Osteocyte (in vitro differentiated cells): Measurements from ENCODE around the gene AFG3L2. TPM values are rescaled to one million over a fixed set of nuclear protein-coding genes. Genes with fewer than 3 reads are reported as not detected.

Experiments
- DNase-seq: peaks from one replicate; pipeline ENCODE4 v3.0.0; 2021; ENCODE audit warnings: mixed read lengths; ENCODE audit not compliant: unreplicated experiment; ENCODE audit errors: extremely low spot score
- H3K27ac Mint-ChIP-seq: one replicate; pipeline ENCODE4 v1.8.0; 2021; ENCODE audit warnings: mild to moderate bottlenecking, mixed read lengths; ENCODE audit not compliant: unreplicated experiment
- H3K27me3 Mint-ChIP-seq: one replicate; pipeline ENCODE4 v1.8.0; 2021; ENCODE audit warnings: mixed read lengths; ENCODE audit not compliant: unreplicated experiment
- H3K36me3 Mint-ChIP-seq: one replicate; pipeline ENCODE4 v1.8.0; 2021; ENCODE audit warnings: mixed read lengths; ENCODE audit not compliant: unreplicated experiment
- H3K4me1 Mint-ChIP-seq: one replicate; pipeline ENCODE4 v1.8.0; 2021; ENCODE audit warnings: mixed read lengths; ENCODE audit not compliant: unreplicated experiment
- H3K4me3 Mint-ChIP-seq: one replicate; pipeline ENCODE4 v1.8.0; 2021; ENCODE audit warnings: mild to moderate bottlenecking, moderate library complexity, mixed read lengths; ENCODE audit not compliant: unreplicated experiment
- H3K9me3 Mint-ChIP-seq: one replicate; pipeline ENCODE4 v1.8.0; 2021; ENCODE audit warnings: mixed read lengths; ENCODE audit not compliant: unreplicated experiment
- total RNA-seq: library from RNA; stranded (reverse); gene quantifications from 2 replicates; pipeline ENCODE4 v1.2.1, GENCODE V29; 2021
- TF ChIP-seq, protein P1 (sequence below): fragments of 200-600 bp; sonication (generic); IDR thresholded peaks from 2 replicates; pipeline ENCODE4 v1.5.0; 2021; ENCODE audit warnings: antibody characterized with exemption, mild to moderate bottlenecking, moderate library complexity

The AFG3L2 gene
- total RNA-seq, 1 donor from 2014 or later: 44.4 TPM

DNA sequence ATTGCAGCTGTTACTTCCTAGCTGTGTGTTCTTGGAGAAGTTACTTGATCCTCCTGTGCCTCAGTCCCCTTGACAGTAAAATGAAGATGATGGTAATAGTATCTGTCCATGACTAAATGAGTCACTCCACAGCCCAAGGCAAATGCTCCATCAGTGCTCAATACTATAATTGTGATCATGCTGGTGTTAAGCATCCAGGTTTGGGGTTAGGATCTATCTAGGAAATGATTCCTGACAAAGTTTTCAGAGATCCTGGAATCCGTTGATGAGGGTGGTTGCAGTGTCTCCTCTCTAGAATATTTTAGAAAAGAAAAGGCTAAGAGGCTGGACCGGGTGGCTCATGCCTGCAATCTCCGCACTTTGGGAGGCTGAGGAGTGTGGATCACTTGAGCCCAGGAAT is 28.0 kb upstream of the AFG3L2 start:
- Mint-ChIP-seq H3K4me1 (peaks cover 51% of the 10 kb centered on the region), H3K36me3 (no peaks in the 10 kb centered on the region), H3K4me3 (no peak overlapping the region), H3K27me3 (no peaks in the 10 kb centered on the region), H3K27ac (no peak overlapping the region), H3K9me3 (no peaks in the 10 kb centered on the region)
- TF ChIP-seq, protein P1, sequence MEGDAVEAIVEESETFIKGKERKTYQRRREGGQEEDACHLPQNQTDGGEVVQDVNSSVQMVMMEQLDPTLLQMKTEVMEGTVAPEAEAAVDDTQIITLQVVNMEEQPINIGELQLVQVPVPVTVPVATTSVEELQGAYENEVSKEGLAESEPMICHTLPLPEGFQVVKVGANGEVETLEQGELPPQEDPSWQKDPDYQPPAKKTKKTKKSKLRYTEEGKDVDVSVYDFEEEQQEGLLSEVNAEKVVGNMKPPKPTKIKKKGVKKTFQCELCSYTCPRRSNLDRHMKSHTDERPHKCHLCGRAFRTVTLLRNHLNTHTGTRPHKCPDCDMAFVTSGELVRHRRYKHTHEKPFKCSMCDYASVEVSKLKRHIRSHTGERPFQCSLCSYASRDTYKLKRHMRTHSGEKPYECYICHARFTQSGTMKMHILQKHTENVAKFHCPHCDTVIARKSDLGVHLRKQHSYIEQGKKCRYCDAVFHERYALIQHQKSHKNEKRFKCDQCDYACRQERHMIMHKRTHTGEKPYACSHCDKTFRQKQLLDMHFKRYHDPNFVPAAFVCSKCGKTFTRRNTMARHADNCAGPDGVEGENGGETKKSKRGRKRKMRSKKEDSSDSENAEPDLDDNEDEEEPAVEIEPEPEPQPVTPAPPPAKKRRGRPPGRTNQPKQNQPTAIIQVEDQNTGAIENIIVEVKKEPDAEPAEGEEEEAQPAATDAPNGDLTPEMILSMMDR: no peak
- DNase-seq: no peak

DNA sequence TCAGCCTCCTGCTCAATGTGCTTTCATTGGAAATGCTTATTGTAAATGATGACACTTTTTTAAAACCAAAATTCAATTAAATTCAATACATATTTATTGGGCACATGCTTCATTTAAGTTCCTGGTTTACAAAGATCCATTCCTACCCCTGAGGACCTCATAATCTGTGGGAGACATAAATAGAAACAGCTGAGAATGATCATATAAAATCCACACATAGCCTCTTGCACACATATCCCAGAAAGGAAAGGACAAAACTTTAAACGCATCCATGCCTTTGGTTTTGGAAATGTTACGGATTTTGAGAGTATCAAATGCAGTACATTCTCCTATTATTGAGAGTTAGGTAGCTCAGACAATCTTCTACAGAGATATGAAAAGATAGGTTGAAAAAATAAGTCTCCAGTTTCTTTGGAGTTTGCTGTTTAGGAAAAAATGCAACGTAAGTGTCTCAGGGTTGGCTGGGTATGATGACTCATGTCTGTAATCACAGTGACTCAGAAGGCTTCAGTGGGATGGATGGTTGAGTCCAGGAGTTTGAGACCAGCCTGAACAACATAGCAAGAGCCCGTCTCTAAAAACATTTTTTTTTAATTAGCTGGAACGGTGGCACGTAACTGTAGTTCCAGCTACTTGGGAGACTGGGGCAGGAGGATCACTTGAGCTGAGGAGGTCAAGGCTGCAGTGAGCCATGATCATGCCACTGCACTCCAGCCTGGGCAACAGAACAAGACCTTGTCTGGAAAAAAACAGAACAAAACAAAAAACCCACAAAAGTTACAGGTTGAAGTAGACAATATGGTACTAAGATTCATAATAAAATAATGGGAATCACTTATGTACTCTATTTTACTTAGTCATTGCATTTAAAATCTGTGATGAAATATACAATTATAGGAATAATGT is 26.8 kb upstream of the AFG3L2 start:
- no peaks in the 10 kb centered on the region for H3K36me3 Mint-ChIP-seq
- H3K4me3 Mint-ChIP-seq: no peak overlapping the region
- TF ChIP-seq, protein P1: no peak
- peak overlapping the region; percentile 85 for H3K27ac Mint-ChIP-seq
- no peaks in the 10 kb centered on the region for H3K27me3 Mint-ChIP-seq
- no peaks in the 10 kb centered on the region for H3K9me3 Mint-ChIP-seq
- DNase-seq: no peak
- peaks cover 39% of the 10 kb centered on the region for H3K4me1 Mint-ChIP-seq

DNA sequence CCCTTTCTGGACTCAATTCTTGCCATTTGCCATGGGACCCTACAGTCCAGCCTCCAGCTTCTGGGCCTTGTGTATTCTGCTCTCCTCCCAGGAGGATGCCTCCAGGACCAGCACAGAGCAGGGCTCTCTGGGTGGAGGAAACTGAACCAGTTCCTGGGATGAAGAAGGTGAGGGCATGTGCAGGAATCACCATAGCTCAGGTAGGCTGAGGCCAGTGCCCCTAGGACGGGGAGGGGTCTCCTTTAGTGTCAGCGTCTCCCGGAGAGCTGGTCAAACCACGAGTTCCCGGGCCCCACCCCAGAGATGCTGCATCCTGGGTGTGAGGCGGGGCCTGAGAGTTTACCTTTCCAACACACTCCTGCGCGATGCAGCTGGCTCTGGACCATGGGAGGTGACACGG is 24.9 kb upstream of the AFG3L2 start:
- no peak for DNase-seq
- TF ChIP-seq, protein P1: no peak
- Mint-ChIP-seq H3K4me1 (peaks cover 28% of the 10 kb centered on the region), H3K36me3 (no peaks in the 10 kb centered on the region), H3K27ac (no peak overlapping the region), H3K27me3 (no peaks in the 10 kb centered on the region), H3K9me3 (no peaks in the 10 kb centered on the region), H3K4me3 (no peak overlapping the region)

DNA sequence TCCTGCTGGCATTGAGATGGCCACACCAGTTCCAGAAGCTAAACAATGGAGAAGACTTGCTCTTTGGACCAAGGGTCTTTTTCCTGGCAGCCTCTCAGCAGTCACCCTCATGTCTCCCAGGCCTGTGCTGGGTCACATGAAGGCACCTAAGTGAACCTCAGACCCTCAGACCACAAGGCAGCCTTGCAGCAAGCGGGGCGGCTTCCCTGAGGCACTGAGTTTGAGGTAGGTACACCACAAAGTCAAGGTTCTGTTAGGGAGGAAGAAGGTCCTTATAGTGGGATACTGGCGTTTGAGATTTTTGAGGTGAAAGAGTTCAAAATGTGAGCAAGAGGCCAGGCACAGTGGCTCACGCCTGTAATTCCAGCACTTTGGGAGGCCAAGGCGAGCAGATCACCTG is 22.2 kb upstream of the AFG3L2 start:
- Mint-ChIP-seq H3K27me3 (no peaks in the 10 kb centered on the region), H3K9me3 (no peaks in the 10 kb centered on the region), H3K27ac (no peak overlapping the region), H3K4me3 (no peak overlapping the region), H3K4me1 (peaks cover 21% of the 10 kb centered on the region), H3K36me3 (no peaks in the 10 kb centered on the region)
- TF ChIP-seq, protein P1: no peak
- DNase-seq: no peak

DNA sequence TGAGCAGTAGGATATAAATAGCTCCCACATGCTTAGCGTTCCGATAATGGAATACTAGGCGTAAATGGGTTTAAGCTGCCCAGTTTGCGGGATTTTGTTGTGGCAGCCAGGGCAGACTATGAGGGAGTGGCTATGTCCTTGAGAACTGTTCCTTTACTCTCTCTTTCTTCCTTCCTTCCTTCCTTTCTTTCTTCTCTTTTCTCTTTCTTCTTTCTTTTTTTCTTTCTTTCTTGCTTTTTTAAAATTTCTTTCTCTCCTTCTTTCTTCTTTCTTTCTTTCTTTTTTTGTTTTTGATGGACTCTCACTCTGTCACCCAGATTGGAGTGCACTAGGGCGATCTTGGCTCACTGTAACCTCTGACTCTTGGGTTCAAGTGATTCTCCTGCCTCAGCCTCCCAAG is 21.6 kb upstream of the AFG3L2 start:
- TF ChIP-seq, protein P1: no peak
- Mint-ChIP-seq H3K36me3 (no peaks in the 10 kb centered on the region), H3K27ac (no peak overlapping the region), H3K4me1 (peaks cover 15% of the 10 kb centered on the region), H3K27me3 (no peaks in the 10 kb centered on the region), H3K4me3 (no peak overlapping the region), H3K9me3 (no peaks in the 10 kb centered on the region)
- DNase-seq: no peak
